ENCODE measurements around the gene ATP5MG.

The ATP5MG gene

DNA sequence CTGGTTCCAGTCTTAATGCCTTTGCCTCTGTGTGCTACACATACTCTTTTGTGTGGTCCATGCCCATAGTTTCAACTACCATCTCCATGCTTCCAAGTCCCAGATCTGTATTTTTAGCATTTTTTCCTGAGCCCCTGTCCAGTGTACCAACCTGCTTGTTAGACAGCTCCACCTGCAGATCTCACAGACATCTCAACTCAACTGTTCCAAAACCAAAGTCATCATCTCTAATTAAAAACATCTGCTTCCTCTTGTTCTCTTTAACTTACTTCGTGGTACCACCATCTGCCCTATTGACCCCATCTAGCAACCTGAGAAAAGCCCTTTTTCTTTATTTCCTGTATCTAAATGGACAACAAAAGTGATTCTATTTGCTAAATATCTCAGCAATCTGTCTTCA, 26.3 kb downstream of the ATP5MG start:
- Histone ChIP-seq H3K36me3 (no peaks in the 10 kb centered on the region), H3K27me3 (no peaks in the 10 kb centered on the region; the same call in 1 of the 2 replicates), H3K4me3 (ENCODE audit: low read depth, low read length) (no peak overlapping the region), H3K9me3 (no peaks in the 10 kb centered on the region), H3K4me1 (peaks cover 4% of the 10 kb centered on the region; the same call in 1 of the 2 replicates)
- TF ChIP-seq, protein P1, sequence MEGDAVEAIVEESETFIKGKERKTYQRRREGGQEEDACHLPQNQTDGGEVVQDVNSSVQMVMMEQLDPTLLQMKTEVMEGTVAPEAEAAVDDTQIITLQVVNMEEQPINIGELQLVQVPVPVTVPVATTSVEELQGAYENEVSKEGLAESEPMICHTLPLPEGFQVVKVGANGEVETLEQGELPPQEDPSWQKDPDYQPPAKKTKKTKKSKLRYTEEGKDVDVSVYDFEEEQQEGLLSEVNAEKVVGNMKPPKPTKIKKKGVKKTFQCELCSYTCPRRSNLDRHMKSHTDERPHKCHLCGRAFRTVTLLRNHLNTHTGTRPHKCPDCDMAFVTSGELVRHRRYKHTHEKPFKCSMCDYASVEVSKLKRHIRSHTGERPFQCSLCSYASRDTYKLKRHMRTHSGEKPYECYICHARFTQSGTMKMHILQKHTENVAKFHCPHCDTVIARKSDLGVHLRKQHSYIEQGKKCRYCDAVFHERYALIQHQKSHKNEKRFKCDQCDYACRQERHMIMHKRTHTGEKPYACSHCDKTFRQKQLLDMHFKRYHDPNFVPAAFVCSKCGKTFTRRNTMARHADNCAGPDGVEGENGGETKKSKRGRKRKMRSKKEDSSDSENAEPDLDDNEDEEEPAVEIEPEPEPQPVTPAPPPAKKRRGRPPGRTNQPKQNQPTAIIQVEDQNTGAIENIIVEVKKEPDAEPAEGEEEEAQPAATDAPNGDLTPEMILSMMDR (IDR thresholded peaks at IDR 0.05; ENCODE audit: low read depth, low read length) = no peak
- no peak for DNase-seq

DNA sequence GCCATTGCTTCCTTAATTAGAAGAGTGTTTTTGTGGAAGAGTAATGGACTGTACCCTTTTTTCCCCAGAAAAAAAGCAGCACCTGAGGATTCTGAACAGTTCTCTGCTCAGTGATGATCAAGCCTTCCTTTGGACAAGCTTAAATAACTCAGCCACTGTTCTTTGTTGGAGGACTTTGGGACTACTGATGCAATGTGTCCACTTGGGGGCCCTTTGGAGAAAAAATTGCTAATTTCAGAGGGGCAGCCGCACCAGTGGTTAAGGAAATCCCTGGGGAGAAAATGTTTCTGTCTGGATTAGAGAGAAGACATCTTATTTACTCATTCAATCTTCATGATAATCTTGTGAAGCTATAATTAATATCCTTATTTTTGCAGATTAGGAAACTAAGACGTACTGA, 29.6 kb downstream of the ATP5MG start:
- no peak for DNase-seq
- no peaks in the 10 kb centered on the region for H3K9me3 ChIP-seq
- TF ChIP-seq, protein P1 (IDR thresholded peaks at IDR 0.05; ENCODE audit: low read depth, low read length) = 0 out of 2 replicates have a peak, but pooled peaks have one; percentile 3
- H3K27me3 ChIP-seq = no peaks in the 10 kb centered on the region
- H3K36me3 ChIP-seq = no peaks in the 10 kb centered on the region
- H3K4me1 ChIP-seq = peaks cover 4% of the 10 kb centered on the region; the same call in 1 of the 2 replicates
- H3K4me3 ChIP-seq (ENCODE audit: low read depth, low read length) = no peak overlapping the region

- DNase-seq = no peak
- H3K36me3 ChIP-seq = no peaks in the 10 kb centered on the region; the same call in 1 of the 2 replicates
- H3K4me3 ChIP-seq (ENCODE audit: low read depth, low read length) = peak overlapping the region; percentile 66
- no peaks in the 10 kb centered on the region; the same call in 1 of the 2 replicates for H3K4me1 ChIP-seq
- no peaks in the 10 kb centered on the region for H3K27me3 ChIP-seq
- no peaks in the 10 kb centered on the region for H3K9me3 ChIP-seq
- TF ChIP-seq, protein P1 (IDR thresholded peaks at IDR 0.05; ENCODE audit: low read depth, low read length) = no peak
Observed at GRCh38 chr11:118434123-118434552, 32.7 kb downstream of the ATP5MG start.

DNA sequence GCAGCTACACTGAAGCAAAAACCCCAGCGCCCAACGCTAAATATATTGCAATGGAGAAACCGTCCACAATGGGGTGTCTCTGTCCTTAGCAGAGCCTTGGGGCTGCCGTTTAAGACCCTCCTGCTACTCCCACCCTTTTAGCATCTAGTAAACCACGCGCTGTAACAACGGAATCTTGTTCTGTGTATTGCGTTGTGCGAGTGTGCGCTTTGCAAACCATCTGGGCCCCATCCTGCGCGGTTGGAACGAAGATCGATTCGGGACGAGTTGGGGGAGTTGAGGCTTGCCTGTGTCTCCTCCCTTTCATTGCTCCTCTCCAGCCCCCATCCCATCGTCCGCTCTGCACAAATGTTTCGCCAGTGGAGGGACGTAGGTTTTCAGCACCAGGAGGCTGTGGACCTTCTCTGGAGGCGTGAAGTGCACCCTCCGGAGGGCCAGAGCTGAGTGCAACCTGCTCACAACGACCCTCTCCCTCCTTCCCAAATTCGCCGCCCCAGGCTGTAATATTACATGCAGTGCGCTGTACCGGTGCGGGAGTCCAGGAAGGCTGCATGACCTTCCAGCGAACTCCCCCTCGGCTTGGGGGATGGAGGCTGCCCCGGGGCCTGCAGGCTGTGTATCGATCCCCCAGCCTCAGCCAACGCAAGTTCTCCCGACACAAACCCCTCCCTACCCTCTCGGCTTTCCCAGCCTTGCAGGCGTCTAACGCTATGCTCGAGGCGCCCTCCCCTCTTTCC, 33.3 kb downstream of the ATP5MG start:
- Histone ChIP-seq H3K4me1 (peaks cover 3% of the 10 kb centered on the region), H3K9me3 (no peaks in the 10 kb centered on the region), H3K27me3 (no peaks in the 10 kb centered on the region), H3K4me3 (ENCODE audit: low read depth, low read length) (peak overlapping the region; percentile 66), H3K36me3 (no peaks in the 10 kb centered on the region; the same call in 1 of the 2 replicates)
- peak; percentile 64 for DNase-seq
- TF ChIP-seq, protein P1 (IDR thresholded peaks at IDR 0.05; ENCODE audit: low read depth, low read length) = no peak

- H3K4me1 ChIP-seq = peaks cover 3% of the 10 kb centered on the region
- H3K9me3 ChIP-seq = no peaks in the 10 kb centered on the region
- TF ChIP-seq, protein P1 (IDR thresholded peaks at IDR 0.05; ENCODE audit: low read depth, low read length) = no peak
- H3K27me3 ChIP-seq = no peaks in the 10 kb centered on the region
- peak; percentile 96 for DNase-seq
- H3K36me3 ChIP-seq = peaks cover 2% of the 10 kb centered on the region
- peak overlapping the region; percentile 66 for H3K4me3 ChIP-seq (ENCODE audit: low read depth, low read length)
Observed at GRCh38 chr11:118435290-118435892, 34.0 kb downstream of the ATP5MG start.

Measured in BE2C (cell line).